ENCODE measurements around the gene MRPL45.
"Not testable (repeated sequence)": the region's sequence is repeated elsewhere in the genome, so short reads cannot be mapped to it uniquely, and the experiment has no call there.

MRPL45 gene

GRCh38 chr17:38296834-38297517 lies at the start of gene MRPL45:
Gene MRPL45, plus strand, starts transcription at chr17:38297168. Its CDS starts 16 bp downstream, at chr17:38297184.
- Histone ChIP-seq H3K9ac (ENCODE audit: low read length) (peak within 1 kb of the TSS; percentile 81), H3K27ac (ENCODE audit: low read length) (peak within 1 kb of the TSS; percentile 82), H3K4me3 (ENCODE audit: low read length) (peak within 1 kb of the TSS; percentile 75)
- not testable (repeated sequence) for H3K27me3 ChIP-seq (ENCODE audit: control insufficient read depth, insufficient read depth, low read length); H3K9me3 ChIP-seq (ENCODE audit: control insufficient read depth, low read depth, low read length); H3K36me3 ChIP-seq (ENCODE audit: control insufficient read depth, low read depth, low read length); H3K4me1 ChIP-seq (ENCODE audit: control insufficient read depth, low read depth, low read length)

- H3K27me3 ChIP-seq (ENCODE audit: control insufficient read depth, insufficient read depth, low read length); H3K9ac ChIP-seq (ENCODE audit: low read length); H3K9me3 ChIP-seq (ENCODE audit: control insufficient read depth, low read depth, low read length); H3K36me3 ChIP-seq (ENCODE audit: control insufficient read depth, low read depth, low read length); H3K27ac ChIP-seq (ENCODE audit: low read length); H3K4me3 ChIP-seq (ENCODE audit: low read length); H3K4me1 ChIP-seq (ENCODE audit: control insufficient read depth, low read depth, low read length): not testable (repeated sequence)
Measured at GRCh38 chr17:38253191-38253590, 43.8 kb upstream of the MRPL45 start.

- not testable (repeated sequence) for H3K27ac ChIP-seq (ENCODE audit: low read length); H3K9ac ChIP-seq (ENCODE audit: low read length); H3K9me3 ChIP-seq (ENCODE audit: control insufficient read depth, low read depth, low read length); H3K36me3 ChIP-seq (ENCODE audit: control insufficient read depth, low read depth, low read length); H3K4me3 ChIP-seq (ENCODE audit: low read length); H3K27me3 ChIP-seq (ENCODE audit: control insufficient read depth, insufficient read depth, low read length); H3K4me1 ChIP-seq (ENCODE audit: control insufficient read depth, low read depth, low read length)
Measured at GRCh38 chr17:38254357-38254756, 42.6 kb upstream of the MRPL45 start.

- H3K9me3 ChIP-seq (ENCODE audit: control insufficient read depth, low read depth, low read length); H3K4me1 ChIP-seq (ENCODE audit: control insufficient read depth, low read depth, low read length); H3K27ac ChIP-seq (ENCODE audit: low read length); H3K27me3 ChIP-seq (ENCODE audit: control insufficient read depth, insufficient read depth, low read length); H3K36me3 ChIP-seq (ENCODE audit: control insufficient read depth, low read depth, low read length); H3K9ac ChIP-seq (ENCODE audit: low read length): not testable (repeated sequence)
- peak overlapping the region; percentile 30 for H3K4me3 ChIP-seq (ENCODE audit: low read length)
Measured at GRCh38 chr17:38257013-38257621, 39.9 kb upstream of the MRPL45 start.

GRCh38 chr17:38265974-38266506 lies 30.9 kb upstream of the MRPL45 start:
- H3K9ac ChIP-seq (ENCODE audit: low read length); H3K27ac ChIP-seq (ENCODE audit: low read length); H3K4me1 ChIP-seq (ENCODE audit: control insufficient read depth, low read depth, low read length); H3K9me3 ChIP-seq (ENCODE audit: control insufficient read depth, low read depth, low read length); H3K36me3 ChIP-seq (ENCODE audit: control insufficient read depth, low read depth, low read length); H3K27me3 ChIP-seq (ENCODE audit: control insufficient read depth, insufficient read depth, low read length); H3K4me3 ChIP-seq (ENCODE audit: low read length): not testable (repeated sequence)

- H3K9me3 ChIP-seq (ENCODE audit: control insufficient read depth, low read depth, low read length); H3K4me1 ChIP-seq (ENCODE audit: control insufficient read depth, low read depth, low read length); H3K4me3 ChIP-seq (ENCODE audit: low read length); H3K9ac ChIP-seq (ENCODE audit: low read length); H3K27ac ChIP-seq (ENCODE audit: low read length); H3K27me3 ChIP-seq (ENCODE audit: control insufficient read depth, insufficient read depth, low read length); H3K36me3 ChIP-seq (ENCODE audit: control insufficient read depth, low read depth, low read length): not testable (repeated sequence)
Measured at GRCh38 chr17:38266571-38266970, 30.4 kb upstream of the MRPL45 start.

- not testable (repeated sequence) for H3K27ac ChIP-seq (ENCODE audit: low read length); H3K4me3 ChIP-seq (ENCODE audit: low read length)
Measured at GRCh38 chr17:38268138-38268537, 28.8 kb upstream of the MRPL45 start.

GRCh38 chr17:38269045-38269444 lies 27.9 kb upstream of the MRPL45 start:
- not testable (repeated sequence) for H3K4me1 ChIP-seq (ENCODE audit: control insufficient read depth, low read depth, low read length); H3K27me3 ChIP-seq (ENCODE audit: control insufficient read depth, insufficient read depth, low read length); H3K9me3 ChIP-seq (ENCODE audit: control insufficient read depth, low read depth, low read length); H3K9ac ChIP-seq (ENCODE audit: low read length); H3K4me3 ChIP-seq (ENCODE audit: low read length); H3K27ac ChIP-seq (ENCODE audit: low read length); H3K36me3 ChIP-seq (ENCODE audit: control insufficient read depth, low read depth, low read length)

More at GRCh38 chr17:38268138-38268537, 28.8 kb upstream of the MRPL45 start:
- H3K9me3 ChIP-seq (ENCODE audit: control insufficient read depth, low read depth, low read length); H3K36me3 ChIP-seq (ENCODE audit: control insufficient read depth, low read depth, low read length); H3K27me3 ChIP-seq (ENCODE audit: control insufficient read depth, insufficient read depth, low read length); H3K9ac ChIP-seq (ENCODE audit: low read length); H3K4me1 ChIP-seq (ENCODE audit: control insufficient read depth, low read depth, low read length): not testable (repeated sequence)

- H3K27me3 ChIP-seq (ENCODE audit: control insufficient read depth, insufficient read depth, low read length); H3K9ac ChIP-seq (ENCODE audit: low read length); H3K36me3 ChIP-seq (ENCODE audit: control insufficient read depth, low read depth, low read length); H3K9me3 ChIP-seq (ENCODE audit: control insufficient read depth, low read depth, low read length); H3K27ac ChIP-seq (ENCODE audit: low read length); H3K4me1 ChIP-seq (ENCODE audit: control insufficient read depth, low read depth, low read length); H3K4me3 ChIP-seq (ENCODE audit: low read length): not testable (repeated sequence)
Measured at GRCh38 chr17:38269552-38269951, 27.4 kb upstream of the MRPL45 start.

- H3K27me3 ChIP-seq (ENCODE audit: control insufficient read depth, insufficient read depth, low read length); H3K4me1 ChIP-seq (ENCODE audit: control insufficient read depth, low read depth, low read length); H3K9ac ChIP-seq (ENCODE audit: low read length); H3K9me3 ChIP-seq (ENCODE audit: control insufficient read depth, low read depth, low read length); H3K4me3 ChIP-seq (ENCODE audit: low read length); H3K36me3 ChIP-seq (ENCODE audit: control insufficient read depth, low read depth, low read length); H3K27ac ChIP-seq (ENCODE audit: low read length): not testable (repeated sequence)
Measured at GRCh38 chr17:38285994-38286393, 11.0 kb upstream of the MRPL45 start.

- H3K4me3 ChIP-seq (ENCODE audit: low read length); H3K36me3 ChIP-seq (ENCODE audit: control insufficient read depth, low read depth, low read length); H3K27me3 ChIP-seq (ENCODE audit: control insufficient read depth, insufficient read depth, low read length); H3K4me1 ChIP-seq (ENCODE audit: control insufficient read depth, low read depth, low read length); H3K9me3 ChIP-seq (ENCODE audit: control insufficient read depth, low read depth, low read length); H3K9ac ChIP-seq (ENCODE audit: low read length); H3K27ac ChIP-seq (ENCODE audit: low read length): not testable (repeated sequence)
Measured at GRCh38 chr17:38286501-38287091, 10.4 kb upstream of the MRPL45 start.
